GM04504 (cell line): ENCODE data around the gene F13B.
A peak's percentile ranks its signal among the peaks of the same experiment; 100 is the strongest.
"Not testable (repeated sequence)": the region's sequence is repeated elsewhere in the genome, so short reads cannot be mapped to it uniquely, and the experiment has no call there.

ENCODE experiments used
- DNase-seq: peaks from one replicate; pipeline ENCODE4 v3.0.0-alpha.2; 2012; ENCODE audit warnings: low read depth

The F13B gene, protein sequence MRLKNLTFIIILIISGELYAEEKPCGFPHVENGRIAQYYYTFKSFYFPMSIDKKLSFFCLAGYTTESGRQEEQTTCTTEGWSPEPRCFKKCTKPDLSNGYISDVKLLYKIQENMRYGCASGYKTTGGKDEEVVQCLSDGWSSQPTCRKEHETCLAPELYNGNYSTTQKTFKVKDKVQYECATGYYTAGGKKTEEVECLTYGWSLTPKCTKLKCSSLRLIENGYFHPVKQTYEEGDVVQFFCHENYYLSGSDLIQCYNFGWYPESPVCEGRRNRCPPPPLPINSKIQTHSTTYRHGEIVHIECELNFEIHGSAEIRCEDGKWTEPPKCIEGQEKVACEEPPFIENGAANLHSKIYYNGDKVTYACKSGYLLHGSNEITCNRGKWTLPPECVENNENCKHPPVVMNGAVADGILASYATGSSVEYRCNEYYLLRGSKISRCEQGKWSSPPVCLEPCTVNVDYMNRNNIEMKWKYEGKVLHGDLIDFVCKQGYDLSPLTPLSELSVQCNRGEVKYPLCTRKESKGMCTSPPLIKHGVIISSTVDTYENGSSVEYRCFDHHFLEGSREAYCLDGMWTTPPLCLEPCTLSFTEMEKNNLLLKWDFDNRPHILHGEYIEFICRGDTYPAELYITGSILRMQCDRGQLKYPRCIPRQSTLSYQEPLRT

DNA sequence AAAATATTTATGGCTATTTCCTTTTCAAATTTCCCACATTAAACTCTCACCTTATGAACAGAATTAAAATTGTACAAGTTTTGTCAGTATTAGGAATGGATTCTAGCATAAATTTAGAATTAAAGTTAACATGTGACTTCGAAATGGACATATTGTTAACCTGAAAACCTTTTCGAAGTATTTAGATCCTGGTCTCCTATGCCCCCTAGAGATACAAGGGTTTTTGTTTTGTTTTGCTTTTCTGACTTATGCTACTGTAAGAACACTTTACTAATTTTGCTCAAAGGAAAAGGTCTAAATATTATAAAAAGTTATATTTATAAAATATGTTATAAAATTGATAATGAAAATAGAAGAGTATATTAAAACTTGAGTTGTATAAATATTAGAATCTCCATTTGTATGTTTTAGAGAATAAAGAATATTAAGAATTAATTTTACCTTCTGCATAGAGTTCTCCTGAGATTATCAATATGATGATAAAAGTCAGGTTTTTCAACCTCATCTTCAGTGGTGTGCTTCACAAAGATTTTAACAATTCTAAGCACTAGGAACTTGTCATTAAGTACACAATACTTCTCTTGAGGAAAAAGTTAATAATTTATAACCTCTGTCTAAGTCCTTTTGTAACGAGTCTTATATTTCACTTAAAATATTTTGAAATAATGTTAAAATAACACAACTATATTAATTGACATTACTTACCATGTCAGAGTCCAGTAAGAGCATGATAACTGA lies at the start of gene F13B:
TSS of gene F13B (minus strand) at position 542 of the 738 bp plus-strand sequence. CDS start at position 505, 37 bp downstream.
- no peak for DNase-seq

DNA sequence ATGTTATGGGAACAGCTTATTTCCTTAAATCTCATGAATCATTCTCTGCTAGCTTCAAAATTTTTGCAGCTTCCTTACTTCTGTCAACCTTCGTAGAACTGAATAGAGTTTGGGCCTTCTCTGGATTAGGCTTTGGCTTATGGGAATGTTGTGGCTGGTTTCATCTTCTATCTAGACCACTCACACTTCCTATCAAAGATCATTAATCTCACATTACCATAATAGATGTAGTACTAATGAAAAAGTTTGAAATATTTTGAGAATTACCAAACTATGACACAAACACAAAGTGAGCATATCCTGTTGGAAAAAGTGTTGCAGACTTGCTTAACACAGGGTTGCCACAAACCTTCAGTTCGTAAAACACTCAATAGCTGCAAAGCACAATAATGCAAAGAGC lies 49.1 kb upstream of the F13B start:
- DNase-seq, result no peak

DNA sequence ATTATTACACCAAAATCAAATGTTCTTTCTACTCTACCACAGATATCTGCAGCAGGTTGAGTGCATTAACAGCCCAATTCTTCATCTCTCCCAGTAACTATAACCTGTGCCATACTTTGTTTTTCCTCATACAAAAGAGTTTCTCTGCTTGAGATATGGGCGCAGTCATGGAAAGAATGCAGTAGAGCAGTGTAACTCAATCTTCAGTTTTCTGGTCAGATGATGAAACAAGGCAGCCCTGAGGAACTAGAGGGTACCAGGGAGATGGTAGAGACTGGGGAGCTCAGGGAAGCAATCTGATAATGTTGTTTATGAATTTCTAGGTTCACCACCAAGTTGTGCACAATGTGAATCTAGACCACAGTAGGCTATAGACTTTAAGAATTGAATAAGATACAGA lies 39.8 kb upstream of the F13B start:
- DNase-seq, result no peak

DNA sequence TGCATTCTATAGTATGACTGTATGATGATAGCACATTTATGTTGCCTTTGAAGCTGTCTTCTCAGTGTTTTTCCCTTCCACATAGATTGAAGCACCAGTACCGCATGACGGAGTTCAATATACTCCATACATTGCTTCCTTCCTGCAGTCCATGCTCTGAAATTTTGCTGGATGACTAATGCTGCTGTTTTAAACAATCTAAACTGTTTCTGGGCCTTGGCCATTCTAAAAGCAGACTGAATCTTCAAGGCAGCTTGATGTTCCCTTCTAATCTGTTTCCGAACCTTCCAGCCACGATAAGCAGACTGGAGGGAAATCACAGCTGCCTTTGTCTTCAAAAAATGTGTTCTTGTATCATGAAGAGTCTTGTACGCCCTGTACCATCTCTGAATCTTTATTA lies 36.2 kb upstream of the F13B start:
- DNase-seq, result no peak

DNA sequence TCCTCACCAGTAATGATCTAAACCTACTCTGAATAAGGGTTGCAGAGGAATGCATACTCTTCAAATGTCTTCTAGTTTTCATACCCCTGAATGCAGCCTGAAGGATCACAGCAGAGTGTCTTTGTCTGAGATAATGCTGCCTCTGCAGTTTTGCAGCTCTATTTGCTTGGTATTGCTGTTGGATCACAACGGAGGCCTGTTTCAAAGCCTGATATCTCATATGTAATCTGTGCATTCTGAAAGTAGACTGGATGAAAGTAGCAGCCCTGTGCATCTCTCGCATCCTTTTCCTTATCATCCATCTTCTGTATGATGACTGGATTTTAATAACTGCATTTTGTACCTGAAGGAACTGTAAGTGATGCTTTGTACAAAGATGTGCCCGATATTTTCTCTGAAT lies 34.9 kb upstream of the F13B start:
- no peak for DNase-seq

DNA sequence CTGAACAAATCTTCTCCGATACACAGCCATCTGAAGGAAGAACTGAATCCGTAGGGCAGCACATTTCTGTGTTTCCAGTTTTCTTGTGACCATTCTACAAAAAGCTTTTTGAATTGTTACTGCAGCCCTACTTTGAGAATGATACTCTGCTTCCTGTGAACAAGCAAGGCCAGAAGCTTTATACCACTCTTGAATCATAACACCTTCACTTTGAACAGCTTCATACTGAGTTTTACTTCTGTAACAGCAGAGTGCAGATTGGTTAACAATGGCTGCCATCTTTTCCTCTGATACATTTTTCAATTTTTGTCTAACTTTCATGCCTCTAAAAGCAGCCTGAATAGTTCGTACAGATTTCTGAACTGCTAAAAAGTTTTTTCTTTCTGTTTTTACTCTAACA lies 33.6 kb upstream of the F13B start:
- DNase-seq, result no peak

DNA sequence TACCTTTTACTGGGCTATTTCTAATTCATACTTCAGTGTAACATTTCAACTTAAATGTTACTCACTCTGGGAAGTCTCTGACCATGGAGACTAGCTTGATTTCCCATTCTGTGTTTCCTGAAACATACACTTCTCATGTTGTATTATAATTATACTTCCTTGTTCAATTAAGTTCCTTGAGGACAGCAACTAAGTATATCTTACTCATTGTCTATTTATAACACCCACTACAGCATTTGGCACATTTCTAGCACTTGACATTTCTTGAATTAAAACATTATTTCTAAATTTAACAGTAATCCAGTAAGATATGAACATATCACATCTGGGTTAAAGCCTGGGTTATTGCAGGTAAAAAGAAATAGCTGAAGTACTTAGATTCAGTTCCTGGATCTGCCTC lies 32.4 kb upstream of the F13B start:
- no peak for DNase-seq

DNA sequence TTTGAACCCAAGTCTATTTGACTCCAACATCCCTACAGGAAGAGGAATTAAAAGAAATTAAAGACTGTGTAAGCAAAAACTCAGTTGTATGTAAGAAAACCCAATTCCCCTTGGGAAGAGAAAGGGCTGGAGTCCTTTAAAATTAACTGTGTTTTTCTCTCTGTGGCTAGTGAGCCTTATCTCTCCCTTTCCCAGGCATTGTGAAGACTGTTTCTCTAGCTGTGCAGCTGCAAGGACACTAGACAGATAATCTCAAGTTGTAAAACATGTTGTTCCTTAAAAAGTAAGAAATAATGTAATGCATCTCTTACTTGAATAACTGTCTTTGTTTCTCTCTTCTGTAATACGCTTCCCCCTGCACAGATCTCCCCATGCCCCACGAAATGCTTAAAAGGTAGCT lies 29.9 kb upstream of the F13B start:
- not testable (repeated sequence) for DNase-seq

DNA sequence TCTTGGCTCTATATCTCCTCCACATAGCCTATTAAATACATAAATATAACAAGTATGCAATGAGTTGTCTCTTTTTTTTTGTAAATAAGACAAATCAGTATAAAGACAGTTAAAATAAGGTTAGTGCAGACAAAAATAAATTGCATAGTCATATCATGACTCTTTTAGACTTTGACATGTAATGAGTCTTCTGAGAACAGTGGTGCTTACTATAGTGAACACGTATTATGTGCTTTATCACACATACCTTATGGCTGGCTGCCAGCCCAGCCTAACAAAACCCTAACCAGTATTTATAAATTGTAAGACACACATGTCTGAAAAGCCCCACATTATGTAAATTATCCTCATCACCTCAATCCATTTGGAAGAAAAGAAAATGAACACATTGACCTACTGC lies 29.1 kb upstream of the F13B start:
- DNase-seq, result no peak

DNA sequence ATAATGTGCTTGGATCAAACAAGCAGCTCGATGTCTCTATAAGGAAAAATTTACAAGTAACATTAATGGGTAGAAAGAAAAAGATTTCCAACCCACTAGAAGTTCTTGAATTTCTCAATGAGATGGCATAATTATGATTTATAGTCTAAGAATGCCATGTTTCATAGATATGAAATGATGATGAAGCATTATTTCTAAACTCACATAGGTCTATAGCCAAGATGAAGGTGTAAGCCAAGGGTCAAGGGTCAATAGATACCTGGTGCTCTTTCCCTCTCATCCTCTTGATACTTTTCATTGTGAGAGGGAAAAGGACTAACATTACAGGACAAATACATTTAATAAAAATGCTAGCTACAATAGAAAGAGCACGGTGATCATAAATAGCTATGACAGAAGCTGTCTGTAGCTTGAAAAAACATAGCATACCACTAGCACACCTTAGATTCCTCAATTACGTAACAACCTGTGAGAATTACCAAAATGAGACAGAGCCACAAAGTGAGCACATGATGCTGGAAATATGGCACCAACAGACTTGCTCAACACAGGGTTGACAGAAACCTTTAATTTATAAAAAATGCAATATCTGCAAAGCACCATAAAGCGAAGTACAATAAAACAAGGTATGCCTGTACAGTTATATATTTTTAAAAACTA lies 26.3 kb upstream of the F13B start:
- DNase-seq, result no peak

DNA sequence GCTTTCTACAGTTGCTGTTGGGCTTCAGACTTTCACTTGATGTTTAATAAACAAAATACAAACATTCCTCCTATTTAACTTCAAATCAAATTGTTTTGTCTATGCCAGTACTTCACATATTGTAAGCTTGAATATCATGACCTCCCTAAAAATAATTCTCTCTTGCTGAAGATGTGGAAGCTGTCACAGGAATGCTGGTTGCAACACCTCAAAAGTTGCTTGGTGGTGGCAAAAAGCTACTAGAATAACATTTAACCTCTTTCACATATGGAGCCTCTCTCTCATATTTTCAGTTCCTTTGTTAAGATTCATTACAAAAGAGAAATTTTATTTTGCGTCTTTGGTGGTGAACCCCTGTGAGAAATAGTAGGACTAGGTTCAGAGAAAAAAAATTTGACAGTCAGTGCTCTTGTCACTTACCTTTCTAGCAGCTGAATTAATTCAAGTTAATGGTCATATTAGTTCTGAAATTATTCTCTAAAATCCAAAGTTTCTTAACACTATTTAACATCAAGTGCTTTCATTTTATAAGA lies 25.5 kb upstream of the F13B start:
- no peak for DNase-seq

DNA sequence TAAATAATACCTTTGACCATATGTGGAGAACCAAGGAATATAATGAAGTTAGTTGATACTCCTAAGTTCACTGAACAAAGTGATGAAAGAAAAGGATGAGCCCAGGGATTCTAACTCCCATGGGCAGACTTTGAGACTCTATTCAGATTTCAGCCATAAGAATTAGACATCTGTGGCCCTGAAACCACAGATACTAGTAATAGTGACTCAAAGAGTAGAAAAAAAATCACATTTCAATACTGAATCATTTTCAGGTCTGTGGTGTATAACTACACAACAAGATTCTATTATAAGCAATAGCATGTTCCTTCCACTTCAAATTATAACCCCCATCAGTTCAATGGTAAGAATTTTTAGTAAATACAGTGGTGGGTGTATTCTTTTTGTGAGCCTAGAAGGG lies 16.4 kb upstream of the F13B start:
- DNase-seq, result no peak

DNA sequence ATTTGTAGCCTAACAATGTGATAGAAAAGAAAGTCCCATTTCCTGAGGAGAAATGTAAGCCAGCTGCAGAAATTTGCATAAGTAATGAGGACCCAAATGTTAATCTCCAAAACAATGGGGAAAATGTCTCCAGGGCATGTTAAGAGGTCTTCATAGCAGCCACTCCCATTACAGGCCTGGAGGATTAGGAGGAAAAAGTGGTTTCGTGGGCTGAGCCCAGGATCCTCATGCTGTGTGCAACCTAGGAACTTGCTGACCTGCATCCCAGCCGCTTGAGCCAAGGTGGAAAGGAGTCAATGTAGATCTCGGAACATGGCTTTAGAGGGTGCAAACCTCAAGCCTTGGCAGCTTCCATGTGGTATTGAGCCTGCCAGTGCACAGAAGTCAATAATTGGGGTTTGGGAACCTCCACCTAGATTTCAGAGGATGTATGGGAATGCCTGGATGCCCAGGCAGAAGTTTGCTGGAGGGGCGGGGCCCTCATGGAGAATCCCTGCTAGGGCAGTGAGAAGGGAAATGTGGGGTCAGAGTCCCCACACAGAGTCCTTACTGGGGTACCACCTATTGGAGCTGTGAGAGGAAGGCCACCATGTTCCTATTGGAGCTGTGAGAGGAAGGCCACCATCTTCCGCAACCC lies 14.2 kb upstream of the F13B start:
- DNase-seq, result no peak

DNA sequence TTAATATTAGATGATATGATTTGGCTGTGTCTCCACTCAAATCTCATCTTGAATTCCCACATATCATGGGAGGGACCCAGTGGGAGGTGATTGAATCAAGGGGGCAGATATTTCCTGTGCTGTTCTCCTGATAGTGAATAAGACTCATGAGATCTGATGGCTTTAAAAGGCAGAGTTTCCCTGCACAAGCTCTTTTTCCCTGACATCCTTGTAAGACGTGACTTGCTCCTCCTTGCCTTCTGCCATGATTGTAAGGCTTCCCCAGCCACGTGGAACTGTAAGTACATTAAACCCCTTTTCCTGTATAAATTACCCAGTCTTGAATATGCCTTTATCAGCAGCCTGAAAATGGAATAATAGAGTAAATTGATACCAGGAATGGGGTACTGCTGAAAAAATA lies 13.3 kb upstream of the F13B start:
- DNase-seq, result no peak

DNA sequence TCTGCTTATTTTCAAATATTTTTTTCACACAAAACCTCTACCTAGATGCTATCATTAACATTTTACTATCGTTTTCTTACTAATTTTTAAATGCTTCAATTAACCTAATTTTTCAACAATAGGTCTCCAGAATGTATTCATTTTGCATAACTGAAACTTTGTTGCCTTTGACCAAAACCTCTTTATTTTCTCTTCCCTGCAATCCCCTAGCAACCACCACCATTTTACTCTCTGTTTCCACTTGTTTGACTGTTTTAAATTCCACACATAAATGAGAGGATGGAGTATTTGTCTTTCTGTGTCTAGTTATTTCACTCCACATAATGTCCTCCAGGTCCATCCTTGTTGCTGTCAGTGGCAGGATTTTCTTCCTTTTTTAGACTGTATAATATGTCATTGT lies 9.5 kb upstream of the F13B start:
- no peak for DNase-seq

DNA sequence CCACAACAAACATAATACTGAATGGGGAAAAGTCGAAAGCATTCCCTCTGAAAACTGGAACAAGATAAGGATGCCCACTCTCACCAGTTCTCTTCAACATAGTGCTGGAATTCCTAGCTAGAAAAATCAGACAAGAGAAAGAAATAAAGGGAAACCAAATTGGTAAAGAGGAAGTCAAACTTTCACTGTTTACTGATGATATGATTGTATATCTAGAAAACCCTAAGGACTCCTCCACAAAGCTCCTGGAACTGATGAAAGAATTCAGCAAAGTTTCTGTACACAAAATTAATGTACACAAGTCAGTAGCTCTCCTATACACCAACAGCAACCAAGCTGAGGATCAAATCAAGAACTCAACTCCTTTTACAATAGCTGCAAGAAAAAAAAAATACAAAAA lies 6.9 kb upstream of the F13B start:
- DNase-seq, result no peak

DNA sequence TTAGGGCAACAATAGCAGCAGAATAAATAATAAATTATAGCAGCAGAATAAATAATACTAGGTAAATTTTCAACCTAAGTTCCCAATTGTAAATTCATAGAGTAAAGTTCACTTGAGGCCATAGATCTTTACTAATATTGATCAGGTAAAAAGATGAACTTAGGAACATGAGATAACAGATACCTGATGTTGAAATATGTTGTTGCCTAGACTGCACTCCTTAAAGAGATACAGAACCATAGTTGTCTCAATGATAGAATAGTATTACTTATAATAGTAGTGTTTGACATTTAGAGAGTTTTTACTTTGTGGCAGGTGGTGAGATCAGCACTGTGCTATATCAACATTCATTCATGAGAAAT lies 378 bp upstream of the F13B start:
- DNase-seq, result no peak

DNA sequence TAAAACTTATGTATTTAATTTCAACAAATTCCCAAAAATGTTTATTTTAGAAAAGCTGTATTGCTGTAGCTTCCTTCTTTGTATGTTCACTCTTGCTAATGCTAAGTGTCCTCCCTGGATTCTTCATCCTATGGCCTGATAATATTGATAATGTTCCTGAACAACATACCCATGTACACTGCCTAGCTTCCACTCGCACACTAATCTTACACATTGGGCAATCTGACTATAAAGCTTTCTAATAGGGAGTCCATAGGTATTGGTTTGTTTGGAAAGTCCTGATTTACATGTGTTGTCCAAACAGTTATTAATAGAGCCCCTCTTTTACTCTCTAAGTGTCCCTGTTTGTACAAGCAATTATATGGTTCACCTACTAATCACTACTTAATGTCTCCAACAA lies 783 bp downstream of the F13B start:
- no peak for DNase-seq

DNA sequence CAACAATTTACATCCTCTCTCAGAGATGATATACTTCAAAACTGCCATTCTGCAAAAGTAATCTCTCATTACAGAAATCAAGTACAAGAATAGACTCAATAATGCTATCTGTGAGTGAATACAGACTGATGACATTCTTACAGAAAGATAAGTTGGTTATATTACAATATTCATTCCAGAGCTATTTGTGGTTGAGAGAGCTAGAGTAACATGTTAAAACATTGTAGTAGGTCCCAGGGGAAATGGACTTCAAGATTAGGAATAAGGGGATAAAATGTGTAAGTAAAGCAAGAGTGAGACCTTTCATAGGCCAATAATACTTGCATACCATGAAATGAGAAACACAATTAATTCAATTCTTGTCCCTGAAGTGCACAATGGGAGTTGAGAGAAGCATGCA lies 1.5 kb downstream of the F13B start:
- DNase-seq, result peak; percentile 3

DNA sequence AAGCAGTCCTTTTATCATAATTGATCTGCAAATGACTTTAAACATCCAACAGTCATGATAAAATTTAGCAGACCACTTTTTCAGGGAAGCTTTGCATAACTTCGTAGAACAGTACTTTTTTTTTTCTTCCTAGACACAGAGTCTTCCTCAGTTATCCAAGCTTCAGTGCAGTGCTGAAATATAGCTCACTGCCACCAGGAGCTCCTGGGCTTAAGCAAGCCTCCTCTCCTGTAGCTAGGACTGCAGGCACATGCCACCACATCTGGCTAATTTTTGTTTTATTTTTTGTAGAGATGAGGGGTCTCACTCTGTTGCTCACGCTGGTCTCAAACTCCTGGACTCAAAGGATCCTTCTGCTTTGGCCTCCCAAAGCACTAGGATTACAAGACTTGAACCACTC lies 3.8 kb downstream of the F13B start:
- DNase-seq, result no peak

DNA sequence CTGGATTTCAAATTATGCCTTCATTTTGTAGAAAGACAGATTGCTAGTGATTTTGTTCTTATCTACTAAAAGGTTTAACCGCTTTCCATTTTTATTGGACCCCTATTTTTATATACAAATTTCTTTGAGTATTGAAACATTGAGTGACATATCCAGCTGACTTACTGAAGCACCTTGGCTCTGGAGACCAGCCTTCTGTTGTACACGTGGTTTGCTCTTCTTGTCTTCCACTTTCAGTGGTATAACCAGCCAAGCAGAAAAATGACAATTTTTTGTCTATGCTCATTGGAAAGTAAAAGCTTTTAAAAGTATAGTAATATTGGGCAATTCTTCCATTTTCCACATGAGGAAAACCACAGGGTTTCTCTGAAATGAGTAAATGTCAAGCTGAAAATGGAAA lies 4.4 kb downstream of the F13B start:
- DNase-seq, result no peak

DNA sequence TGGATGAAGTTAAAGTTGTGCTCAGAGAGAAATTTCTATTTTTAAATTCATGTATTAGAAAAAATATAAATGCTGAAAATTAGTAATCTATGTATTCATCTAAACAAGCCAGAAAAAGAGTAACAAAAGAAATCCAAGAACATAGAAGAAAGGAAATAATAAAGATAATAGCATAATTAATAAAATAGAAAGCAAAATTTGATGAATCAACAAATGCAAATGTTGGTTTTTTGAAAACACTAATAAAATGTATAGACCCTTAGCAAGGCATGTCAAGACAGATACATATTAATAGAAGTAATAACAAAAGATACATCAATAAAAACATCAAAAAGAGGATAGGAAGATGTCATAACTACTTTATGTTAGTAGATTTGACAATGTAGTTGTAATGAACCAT lies 18.0 kb downstream of the F13B start:
- DNase-seq, result no peak
